Measurements from ENCODE around the gene ROR2.
"Not testable (repeated sequence)": the region's sequence is repeated elsewhere in the genome, so short reads cannot be mapped to it uniquely, and the experiment has no call there.

Gene ROR2

GRCh38 chr9:91805031-91805430 lies 145.0 kb downstream of the ROR2 start:
- in situ Hi-C loops (cut with HindIII; ENCODE audit: low pct_unique_long_range_greater_than_20kb, low sequenced_read_pairs) = no loop called here
- no peak for TF ChIP-seq JUND (IDR thresholded peaks at IDR 0.05; ENCODE audit: low read depth)
- DNase-seq (ENCODE audit: low read depth in 1 of 2, low spot score in 1 of 2) = no peak

- in situ Hi-C loops (cut with HindIII; ENCODE audit: low pct_unique_long_range_greater_than_20kb, low sequenced_read_pairs) = no loop called here
- DNase-seq (ENCODE audit: low read depth in 1 of 2, low spot score in 1 of 2) = no peak
- TF ChIP-seq JUND (IDR thresholded peaks at IDR 0.05; ENCODE audit: low read depth) = no peak
Measured at GRCh38 chr9:91803970-91804752, 145.9 kb downstream of the ROR2 start.

- DNase-seq (ENCODE audit: low read depth in 1 of 2, low spot score in 1 of 2) = no peak
- no peak for TF ChIP-seq JUND (IDR thresholded peaks at IDR 0.05; ENCODE audit: low read depth)
- in situ Hi-C loops (cut with HindIII; ENCODE audit: low pct_unique_long_range_greater_than_20kb, low sequenced_read_pairs) = no loop called here
Measured at GRCh38 chr9:91803151-91803940, 146.7 kb downstream of the ROR2 start.

GRCh38 chr9:91802391-91802790 lies 147.6 kb downstream of the ROR2 start:
- no peak for TF ChIP-seq JUND (IDR thresholded peaks at IDR 0.05; ENCODE audit: low read depth)
- DNase-seq (ENCODE audit: low read depth in 1 of 2, low spot score in 1 of 2) = no peak
- in situ Hi-C loops (cut with HindIII; ENCODE audit: low pct_unique_long_range_greater_than_20kb, low sequenced_read_pairs) = no loop called here

GRCh38 chr9:91800473-91801030 lies 149.5 kb downstream of the ROR2 start:
- TF ChIP-seq JUND (IDR thresholded peaks at IDR 0.05; ENCODE audit: low read depth) = no peak

GRCh38 chr9:91799113-91799744 lies 150.8 kb downstream of the ROR2 start:
- in situ Hi-C loops (cut with HindIII; ENCODE audit: low pct_unique_long_range_greater_than_20kb, low sequenced_read_pairs) = no loop called here
- TF ChIP-seq JUND (IDR thresholded peaks at IDR 0.05; ENCODE audit: low read depth) = no peak
- no peak for DNase-seq (ENCODE audit: low read depth in 1 of 2, low spot score in 1 of 2)

More at GRCh38 chr9:91800473-91801030, 149.5 kb downstream of the ROR2 start:
- in situ Hi-C loops (cut with HindIII; ENCODE audit: low pct_unique_long_range_greater_than_20kb, low sequenced_read_pairs) = no loop called here
- no peak for DNase-seq (ENCODE audit: low read depth in 1 of 2, low spot score in 1 of 2)

GRCh38 chr9:91798273-91799112 lies 151.5 kb downstream of the ROR2 start:
- DNase-seq (ENCODE audit: low read depth in 1 of 2, low spot score in 1 of 2) = peak in 1 of 2 experiments; percentile 85
- in situ Hi-C loops (cut with HindIII; ENCODE audit: low pct_unique_long_range_greater_than_20kb, low sequenced_read_pairs) = not testable (repeated sequence)

GRCh38 chr9:91797517-91797916 lies 152.5 kb downstream of the ROR2 start:
- in situ Hi-C loops (cut with HindIII; ENCODE audit: low pct_unique_long_range_greater_than_20kb, low sequenced_read_pairs); DNase-seq (ENCODE audit: low read depth in 1 of 2, low spot score in 1 of 2): not testable (repeated sequence)

- in situ Hi-C loops (cut with HindIII; ENCODE audit: low pct_unique_long_range_greater_than_20kb, low sequenced_read_pairs) = not testable (repeated sequence)
- DNase-seq (ENCODE audit: low read depth in 1 of 2, low spot score in 1 of 2) = peak in 1 of 2 experiments; percentile 42
Measured at GRCh38 chr9:91796516-91796915, 153.5 kb downstream of the ROR2 start.

GRCh38 chr9:91795598-91796241 lies 154.3 kb downstream of the ROR2 start:
- in situ Hi-C loops (cut with HindIII; ENCODE audit: low pct_unique_long_range_greater_than_20kb, low sequenced_read_pairs) = no loop called here
- DNase-seq (ENCODE audit: low read depth in 1 of 2, low spot score in 1 of 2) = peak in 1 of 2 experiments; percentile 52
- no peak for TF ChIP-seq JUND (IDR thresholded peaks at IDR 0.05; ENCODE audit: low read depth)

- DNase-seq (ENCODE audit: low read depth in 1 of 2, low spot score in 1 of 2); in situ Hi-C loops (cut with HindIII; ENCODE audit: low pct_unique_long_range_greater_than_20kb, low sequenced_read_pairs): not testable (repeated sequence)
Measured at GRCh38 chr9:91793371-91793770, 156.7 kb downstream of the ROR2 start.

Data from T47D (cell line).